ENCODE results near the gene EHMT2. TPM values are rescaled to one million over a fixed set of nuclear protein-coding genes. Genes with fewer than 3 reads are reported as not detected.

EHMT2 gene
- 10 to 100 TPM; 13.5 to 24.0 (median 20.0) TPM for total RNA-seq
- polyA plus RNA-seq: 15.7 TPM
- long read RNA-seq, donor 1, full-length matches to known transcripts: 27 of 57 reads
- long read RNA-seq, donor 1, partial matches to known transcripts: 15 of 57 reads
- long read RNA-seq, donor 1, other reads (novel, unspliced or antisense): 15 of 57 reads
- long read RNA-seq, donor 2, full-length matches to known transcripts: 30 of 42 reads
- long read RNA-seq, donor 2, partial matches to known transcripts: 6 of 42 reads
- long read RNA-seq, donor 2, other reads (novel, unspliced or antisense): 6 of 42 reads
- long read RNA-seq, donor 3, partial matches to known transcripts: 8 of 18 reads
- long read RNA-seq, donor 3, other reads (novel, unspliced or antisense): 3 of 18 reads
- long read RNA-seq, donor 4, full-length matches to known transcripts: 12 of 25 reads
- long read RNA-seq, donor 4, partial matches to known transcripts: 7 of 25 reads
- long read RNA-seq, donor 4, other reads (novel, unspliced or antisense): 6 of 25 reads

- Histone ChIP-seq H3K9me3 (ENCODE audit: control insufficient read depth, low read length) (no peaks in the 10 kb centered on the region), H3K27me3 (ENCODE audit: control insufficient read depth, insufficient read depth) (no peaks in the 10 kb centered on the region), H3K27ac (ENCODE audit: low read length) (peak within 1 kb of the TSS; percentile 96), H3K4me3 (ENCODE audit: low read length) (peak within 1 kb of the TSS; percentile 98), H3K4me1 (ENCODE audit: control insufficient read depth, insufficient read depth, low read length) (peaks cover 9% of the 10 kb centered on the region)
- peak; percentile 83 to 94 (median 94) for DNase-seq
- WGBS: under 1% methylated on average over 49 of the region's 49 CpGs
- ATAC-seq: peak; percentile 68 to 72
- intact Hi-C loops (cut with DNase I): loop anchor here in 1 of 4 donors (10.0 kb wide), 1 partner anchor 57 kb away; the partner anchor contains the start of genes NELFE and SKIC2
Observed at GRCh38 chr6:31897612-31898382, at the start of gene EHMT2. TSS of gene EHMT2 (minus strand) at chr6:31897698. CDS start at chr6:31897677, 21 bp downstream.

- no peaks in the 10 kb centered on the region for H3K27me3 ChIP-seq (ENCODE audit: control insufficient read depth, insufficient read depth)
- intact Hi-C loops (cut with DNase I): no loop called here
- no peaks in the 10 kb centered on the region for H3K9me3 ChIP-seq (ENCODE audit: control insufficient read depth, low read length)
- H3K27ac ChIP-seq (ENCODE audit: low read length): no peak overlapping the region
- no peak overlapping the region for H3K4me3 ChIP-seq (ENCODE audit: low read length)
- DNase-seq (no peak), ATAC-seq (no peak)
- H3K4me1 ChIP-seq (ENCODE audit: control insufficient read depth, insufficient read depth, low read length): no peaks in the 10 kb centered on the region
- WGBS: 82% methylated on average over 24 of the region's 24 CpGs
Observed at GRCh38 chr6:31947070-31947675, 49.7 kb upstream of the EHMT2 start.

GRCh38 chr6:31946370-31946885 is 48.9 kb upstream of the EHMT2 start:
- DNase-seq (no peak), ATAC-seq (no peak)
- intact Hi-C loops (cut with DNase I): no loop called here
- Histone ChIP-seq H3K27ac (ENCODE audit: low read length) (peak overlapping the region; percentile 61), H3K27me3 (ENCODE audit: control insufficient read depth, insufficient read depth) (no peaks in the 10 kb centered on the region), H3K4me1 (ENCODE audit: control insufficient read depth, insufficient read depth, low read length) (no peaks in the 10 kb centered on the region), H3K9me3 (ENCODE audit: control insufficient read depth, low read length) (no peaks in the 10 kb centered on the region), H3K4me3 (ENCODE audit: low read length) (no peak overlapping the region)
- 80% methylated on average over 11 of the region's 11 CpGs for WGBS

GRCh38 chr6:31945507-31946369 is 48.2 kb upstream of the EHMT2 start, which contains the start of gene CFB:
TSS of gene CFB (plus strand) at chr6:31946095. CDS start at chr6:31946222, 127 bp downstream.
- Histone ChIP-seq H3K27ac (ENCODE audit: low read length) (peak within 1 kb of the TSS; percentile 61), H3K4me3 (ENCODE audit: low read length) (no peak within 1 kb of the TSS), H3K4me1 (ENCODE audit: control insufficient read depth, insufficient read depth, low read length) (no peaks in the 10 kb centered on the region), H3K27me3 (ENCODE audit: control insufficient read depth, insufficient read depth) (no peaks in the 10 kb centered on the region), H3K9me3 (ENCODE audit: control insufficient read depth, low read length) (no peaks in the 10 kb centered on the region)
- WGBS: 36% methylated on average over 11 of the region's 11 CpGs
- intact Hi-C loops (cut with DNase I): no loop called here
- ATAC-seq (peak; percentile 92 to 93), DNase-seq (peak; percentile 88 to 94 (median 90))

- H3K4me1 ChIP-seq (ENCODE audit: control insufficient read depth, insufficient read depth, low read length): no peaks in the 10 kb centered on the region
- peak overlapping the region; percentile 21 for H3K27ac ChIP-seq (ENCODE audit: low read length)
- intact Hi-C loops (cut with DNase I): no loop called here
- H3K9me3 ChIP-seq (ENCODE audit: control insufficient read depth, low read length): no peaks in the 10 kb centered on the region
- DNase-seq (no peak), ATAC-seq (no peak)
- 78% methylated on average over 9 of the region's 9 CpGs for WGBS
- no peak overlapping the region for H3K4me3 ChIP-seq (ENCODE audit: low read length)
- H3K27me3 ChIP-seq (ENCODE audit: control insufficient read depth, insufficient read depth): no peaks in the 10 kb centered on the region
Observed at GRCh38 chr6:31945154-31945506, 47.6 kb upstream of the EHMT2 start.

- WGBS: 84% methylated on average over 3 of the region's 3 CpGs
- ATAC-seq (no peak), DNase-seq (no peak)
- Histone ChIP-seq H3K9me3 (ENCODE audit: control insufficient read depth, low read length) (no peaks in the 10 kb centered on the region), H3K27me3 (ENCODE audit: control insufficient read depth, insufficient read depth) (no peaks in the 10 kb centered on the region), H3K4me3 (ENCODE audit: low read length) (no peak overlapping the region), H3K4me1 (ENCODE audit: control insufficient read depth, insufficient read depth, low read length) (no peaks in the 10 kb centered on the region), H3K27ac (ENCODE audit: low read length) (no peak overlapping the region)
- intact Hi-C loops (cut with DNase I): no loop called here
Observed at GRCh38 chr6:31943742-31944141, 46.2 kb upstream of the EHMT2 start.

- no peak for ATAC-seq
- Histone ChIP-seq H3K27ac (ENCODE audit: low read length) (no peak overlapping the region), H3K27me3 (ENCODE audit: control insufficient read depth, insufficient read depth) (no peaks in the 10 kb centered on the region), H3K9me3 (ENCODE audit: control insufficient read depth, low read length) (no peaks in the 10 kb centered on the region), H3K4me1 (ENCODE audit: control insufficient read depth, insufficient read depth, low read length) (no peaks in the 10 kb centered on the region), H3K4me3 (ENCODE audit: low read length) (no peak overlapping the region)
- intact Hi-C loops (cut with DNase I): no loop called here
- DNase-seq: no peak
- WGBS: 14% methylated on average over 6 of the region's 6 CpGs
Observed at GRCh38 chr6:31940256-31940664, 42.8 kb upstream of the EHMT2 start.

GRCh38 chr6:31935823-31936222 is 38.3 kb upstream of the EHMT2 start:
- Histone ChIP-seq H3K27me3 (ENCODE audit: control insufficient read depth, insufficient read depth) (no peaks in the 10 kb centered on the region), H3K27ac (ENCODE audit: low read length) (no peak overlapping the region), H3K4me3 (ENCODE audit: low read length) (no peak overlapping the region), H3K4me1 (ENCODE audit: control insufficient read depth, insufficient read depth, low read length) (no peaks in the 10 kb centered on the region), H3K9me3 (ENCODE audit: control insufficient read depth, low read length) (no peaks in the 10 kb centered on the region)
- ATAC-seq: no peak
- no peak for DNase-seq
- WGBS: 72% methylated on average over 9 of the region's 9 CpGs
- intact Hi-C loops (cut with DNase I): no loop called here

GRCh38 chr6:31935021-31935420 is 37.5 kb upstream of the EHMT2 start:
- WGBS: 53% methylated on average over 3 of the region's 3 CpGs

GRCh38 chr6:31933537-31933936 is 36.0 kb upstream of the EHMT2 start:
- 82% methylated on average over 19 of the region's 19 CpGs for WGBS
- Histone ChIP-seq H3K9me3 (ENCODE audit: control insufficient read depth, low read length) (no peaks in the 10 kb centered on the region), H3K4me1 (ENCODE audit: control insufficient read depth, insufficient read depth, low read length) (no peaks in the 10 kb centered on the region), H3K27ac (ENCODE audit: low read length) (no peak overlapping the region), H3K4me3 (ENCODE audit: low read length) (no peak overlapping the region), H3K27me3 (ENCODE audit: control insufficient read depth, insufficient read depth) (no peaks in the 10 kb centered on the region)
- ATAC-seq: peak in 1 of 2 donors; percentile 31
- DNase-seq: no peak
- intact Hi-C loops (cut with DNase I): no loop called here

More at GRCh38 chr6:31935021-31935420, 37.5 kb upstream of the EHMT2 start:
- no peak overlapping the region for H3K27ac ChIP-seq (ENCODE audit: low read length)
- H3K4me1 ChIP-seq (ENCODE audit: control insufficient read depth, insufficient read depth, low read length): no peaks in the 10 kb centered on the region
- H3K4me3 ChIP-seq (ENCODE audit: low read length): no peak overlapping the region
- no peak for DNase-seq
- ATAC-seq: no peak
- H3K27me3 ChIP-seq (ENCODE audit: control insufficient read depth, insufficient read depth): no peaks in the 10 kb centered on the region
- no peaks in the 10 kb centered on the region for H3K9me3 ChIP-seq (ENCODE audit: control insufficient read depth, low read length)
- intact Hi-C loops (cut with DNase I): no loop called here
